T-helper 2 cell (primary cell): ENCODE data around the gene ZMAT5.

Experiments
- DNase-seq, 5 experiments: peaks; one replicate each; pipeline versions ENCODE4 v3.0.0 to v3.0.0-alpha.2; 2012 to 2022
- total RNA-seq, 2 donors: gene quantifications; one replicate each; lab custom pipeline; 2026; lab: John Stamatoyannopoulos, UW

The ZMAT5 gene, protein sequence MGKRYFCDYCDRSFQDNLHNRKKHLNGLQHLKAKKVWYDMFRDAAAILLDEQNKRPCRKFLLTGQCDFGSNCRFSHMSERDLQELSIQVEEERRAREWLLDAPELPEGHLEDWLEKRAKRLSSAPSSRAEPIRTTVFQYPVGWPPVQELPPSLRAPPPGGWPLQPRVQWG
- 3.7 to 11.2 reads per million in 2 donors for total RNA-seq

DNA sequence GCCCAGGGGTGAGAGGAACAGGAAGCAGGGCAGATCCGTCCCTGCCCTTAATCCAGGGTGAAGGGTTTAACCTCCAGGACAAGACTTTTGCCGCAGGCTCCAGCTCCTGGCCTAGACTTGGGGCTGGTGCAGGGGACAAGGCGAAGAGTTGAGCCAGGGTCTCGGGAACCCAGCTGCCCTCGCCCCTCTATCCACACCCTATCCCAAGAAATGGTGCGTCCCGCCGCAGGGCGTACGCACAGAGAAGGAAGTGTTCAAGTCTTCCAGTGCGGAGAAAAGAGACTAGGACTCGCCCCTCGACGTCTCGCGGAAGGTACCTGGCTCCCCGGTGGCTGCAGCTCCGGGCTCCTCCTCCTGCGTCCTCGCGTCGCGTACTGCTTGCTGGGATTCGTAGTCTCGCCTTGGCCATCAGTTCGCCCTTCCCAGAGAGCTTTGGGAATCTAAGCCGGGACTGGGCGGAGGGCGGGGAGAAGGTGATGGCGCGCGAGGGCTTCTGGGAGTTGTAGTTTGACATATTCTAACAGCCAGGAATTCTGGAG is at the start of gene ZMAT5:
Gene ZMAT5, minus strand, starts transcription at position 376 of the 539 bp plus-strand sequence. CDS start 18,463 bp downstream, outside the sequence.
- peak; percentile 73 to 98 (median 89) for DNase-seq

DNA sequence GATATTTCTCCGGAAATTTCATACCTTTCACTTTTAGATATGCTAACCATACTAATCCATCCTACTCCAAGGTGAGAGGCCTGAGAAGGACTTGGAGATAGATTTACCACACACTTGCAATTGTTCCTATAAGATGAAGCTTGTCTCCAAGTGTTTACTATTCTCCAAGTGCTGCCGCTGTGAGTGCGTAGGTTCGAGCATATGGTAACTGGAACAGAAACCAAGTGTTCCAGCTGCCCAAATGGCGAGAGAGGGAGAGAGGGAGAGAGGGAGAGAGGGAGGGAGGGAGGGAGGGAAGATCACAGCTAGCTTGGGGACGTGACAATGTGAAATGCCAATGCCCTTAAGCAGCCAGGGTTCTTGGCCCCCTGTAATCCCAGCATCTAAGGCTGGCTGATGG is 49.7 kb upstream of the ZMAT5 start:
- no peak for DNase-seq

DNA sequence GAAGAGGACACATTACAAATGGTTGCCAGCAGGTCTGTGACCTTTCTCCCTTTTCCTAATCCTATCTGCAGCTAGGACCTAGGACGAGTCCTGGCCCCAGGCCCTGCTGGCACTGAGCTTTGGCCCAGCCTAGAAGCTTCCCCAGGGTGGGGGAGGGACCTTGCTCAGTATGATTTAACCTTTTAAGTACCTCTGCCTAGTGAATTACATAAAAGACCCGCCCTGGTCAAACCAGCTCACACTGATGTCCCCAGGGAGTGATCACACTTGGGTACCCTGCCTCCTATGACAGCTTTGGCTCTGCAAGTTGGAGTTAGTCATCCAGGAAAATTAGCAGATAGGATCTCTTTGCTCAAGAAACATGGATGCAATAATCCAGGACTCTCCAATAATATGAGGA is 49.3 kb upstream of the ZMAT5 start:
- DNase-seq: no peak

DNA sequence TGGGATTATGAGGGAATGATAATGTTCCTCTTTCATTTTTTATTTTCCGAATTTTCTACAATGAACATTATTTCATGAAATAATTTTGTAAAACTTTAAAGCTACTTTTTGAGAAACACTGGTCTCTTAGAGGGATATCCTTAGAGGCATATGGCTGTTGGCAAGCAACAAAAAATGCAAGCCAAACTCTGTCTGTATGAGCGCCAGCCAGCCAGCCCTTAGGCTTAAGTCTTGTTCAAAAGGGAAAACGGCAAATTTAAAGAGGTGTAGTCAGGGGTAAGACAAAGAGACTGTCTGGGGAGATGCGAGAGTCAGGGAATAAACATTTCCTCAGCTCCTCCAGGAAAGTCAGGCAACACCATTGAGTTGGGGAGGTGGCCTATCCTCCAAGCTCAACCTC is 48.8 kb upstream of the ZMAT5 start:
- DNase-seq: no peak

DNA sequence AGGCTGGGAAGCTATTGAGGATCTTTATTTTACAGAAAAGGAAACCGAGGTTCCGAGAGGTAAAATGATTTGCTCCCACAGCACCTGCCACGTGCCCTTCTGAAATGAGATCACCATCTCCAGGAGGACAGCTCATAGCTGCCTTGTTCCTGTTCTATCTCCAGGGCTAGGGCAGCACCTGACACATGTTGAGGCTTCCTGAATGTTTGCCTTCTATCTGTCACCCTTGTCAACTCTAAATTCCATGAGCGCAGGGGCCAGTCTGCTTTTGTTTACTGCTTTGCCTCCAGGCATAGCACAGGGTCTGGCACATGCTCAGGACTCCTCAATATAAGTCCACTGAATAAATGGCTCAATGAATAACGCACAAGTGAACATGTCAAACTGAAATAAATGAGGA is 47.2 kb upstream of the ZMAT5 start:
- DNase-seq: no peak

DNA sequence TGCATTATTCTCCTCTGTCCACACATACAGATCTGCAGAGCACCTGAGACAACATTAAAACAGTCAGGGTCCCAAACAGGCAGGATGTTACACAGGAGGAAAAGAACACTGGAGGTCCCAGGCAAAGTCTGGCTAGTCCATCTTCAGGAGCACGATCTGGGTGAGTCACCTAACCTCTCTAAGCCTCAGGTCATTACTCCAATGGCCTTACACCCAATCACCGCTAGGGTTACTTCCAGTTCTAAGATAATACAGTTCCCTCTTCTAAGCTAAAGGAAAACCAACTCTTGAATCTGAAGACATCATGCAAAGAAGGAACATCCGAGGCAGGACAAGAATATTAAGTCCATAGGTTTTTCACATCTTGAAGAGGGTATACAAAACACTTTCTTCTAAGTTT is 46.8 kb upstream of the ZMAT5 start:
- DNase-seq: no peak

DNA sequence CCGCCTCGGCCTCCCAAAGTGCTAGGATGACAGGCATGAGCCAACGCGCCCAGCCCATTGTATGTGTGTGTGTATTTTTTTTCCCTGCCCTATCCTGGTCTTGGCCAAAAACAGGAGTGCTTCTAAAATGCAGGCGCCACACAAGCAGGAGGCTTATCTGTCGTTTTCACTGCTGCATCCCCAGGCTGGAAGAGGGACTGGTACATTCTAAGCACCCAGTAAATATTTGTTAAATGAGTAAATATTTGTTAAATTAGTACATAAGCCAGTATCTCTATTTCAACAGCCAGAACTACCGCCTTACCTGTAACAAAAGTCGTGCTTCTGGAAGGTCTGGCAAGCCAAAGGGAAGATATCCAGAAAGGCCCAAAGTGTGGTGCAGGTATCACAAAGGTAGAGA is 46.3 kb upstream of the ZMAT5 start:
- no peak for DNase-seq

DNA sequence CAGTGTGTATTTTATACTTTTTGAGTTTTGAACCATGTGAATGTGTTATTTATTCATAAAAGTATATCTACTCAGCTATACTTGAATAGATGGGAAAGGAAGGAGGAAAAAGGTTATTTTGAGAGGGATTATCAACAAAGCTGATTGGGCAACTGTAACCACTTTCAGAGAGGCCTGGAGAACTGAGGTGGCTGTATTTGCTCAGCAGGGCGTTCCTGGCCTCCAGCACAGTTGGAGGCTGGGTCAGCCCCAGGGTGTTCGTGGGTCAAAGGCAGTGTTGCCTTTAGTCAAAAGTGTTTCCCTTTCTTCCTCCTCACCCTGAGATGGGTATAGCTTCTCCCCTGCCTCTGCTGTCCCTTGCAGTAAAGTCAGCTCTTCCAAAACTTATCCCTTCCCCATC is 44.6 kb upstream of the ZMAT5 start:
- no peak for DNase-seq

DNA sequence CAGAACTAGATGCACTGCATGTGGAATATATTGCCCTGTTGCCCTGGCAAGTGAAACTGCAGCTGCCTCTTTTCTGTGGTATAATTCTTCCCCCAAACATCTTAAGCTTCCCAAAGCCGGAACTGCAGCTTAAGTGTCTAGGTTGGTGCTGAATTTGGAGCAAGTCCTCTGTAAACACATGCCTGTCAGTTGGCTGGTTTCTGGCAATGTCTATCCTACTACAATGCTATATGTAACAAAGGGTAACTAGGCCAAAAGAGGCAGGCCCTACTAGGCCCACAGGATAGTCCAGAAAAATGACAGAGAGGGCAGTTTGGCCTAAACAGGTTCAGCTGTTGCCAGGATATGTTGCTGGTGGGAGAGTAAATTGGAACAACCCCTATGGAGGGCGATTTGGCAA is 43.4 kb upstream of the ZMAT5 start:
- no peak for DNase-seq

DNA sequence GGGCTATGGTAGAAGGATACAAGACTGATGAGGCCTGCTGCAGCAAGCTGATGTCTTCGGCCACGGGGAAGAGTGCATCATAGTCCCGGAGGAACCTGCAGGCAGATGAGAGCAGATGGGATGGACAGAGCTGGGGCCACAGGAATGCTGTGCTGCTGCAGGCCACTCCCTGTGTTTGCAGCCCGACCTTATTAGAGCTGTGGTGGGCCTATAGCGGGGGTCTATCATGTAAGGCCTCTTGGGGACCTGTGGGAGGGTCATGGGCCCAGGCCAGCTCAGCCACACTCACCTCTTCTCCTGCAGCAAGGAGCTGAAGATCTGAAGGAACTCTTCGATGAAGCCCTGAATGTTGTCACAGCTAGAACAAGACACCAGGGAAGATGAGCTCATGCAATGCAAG is 39.4 kb upstream of the ZMAT5 start:
- no peak for DNase-seq

DNA sequence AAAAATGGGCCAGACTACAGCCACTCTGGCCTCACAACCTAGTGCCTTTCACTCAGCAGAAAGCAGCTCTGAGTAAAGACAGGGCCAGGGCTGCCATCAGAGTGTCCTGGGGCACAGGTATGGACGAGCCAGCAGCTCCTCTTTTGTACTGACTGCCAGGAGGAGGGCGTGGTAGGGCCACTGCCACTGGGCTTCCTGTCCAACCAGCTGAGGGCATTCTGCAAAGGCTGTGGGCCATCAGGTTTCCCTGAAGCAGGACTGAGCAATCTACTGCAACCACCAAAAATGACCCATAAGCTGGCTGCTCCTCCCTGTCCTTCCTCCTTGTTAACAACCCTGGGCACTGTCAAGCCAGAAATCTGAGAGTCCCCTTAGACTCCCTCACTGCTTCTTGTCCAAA is 38.2 kb upstream of the ZMAT5 start:
- DNase-seq: no peak

DNA sequence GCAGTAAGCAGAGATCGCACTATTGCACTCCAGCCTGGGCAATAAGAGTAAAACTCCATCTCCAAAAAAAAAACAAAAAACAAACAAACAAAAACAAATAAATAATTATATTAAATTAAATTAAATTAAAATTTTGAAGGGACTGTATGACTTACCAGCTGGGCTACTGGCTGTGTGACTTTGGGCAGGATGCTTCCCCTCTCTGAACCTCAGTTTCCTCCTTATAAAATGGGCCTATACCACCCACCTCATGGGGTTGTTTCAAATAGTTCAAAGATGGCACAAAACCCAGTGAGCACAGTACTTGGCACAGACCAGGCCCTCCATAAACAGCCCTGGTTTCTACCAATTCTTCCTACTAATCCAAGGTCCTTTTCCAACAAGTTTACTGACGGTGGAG is 36.4 kb upstream of the ZMAT5 start:
- DNase-seq: no peak

DNA sequence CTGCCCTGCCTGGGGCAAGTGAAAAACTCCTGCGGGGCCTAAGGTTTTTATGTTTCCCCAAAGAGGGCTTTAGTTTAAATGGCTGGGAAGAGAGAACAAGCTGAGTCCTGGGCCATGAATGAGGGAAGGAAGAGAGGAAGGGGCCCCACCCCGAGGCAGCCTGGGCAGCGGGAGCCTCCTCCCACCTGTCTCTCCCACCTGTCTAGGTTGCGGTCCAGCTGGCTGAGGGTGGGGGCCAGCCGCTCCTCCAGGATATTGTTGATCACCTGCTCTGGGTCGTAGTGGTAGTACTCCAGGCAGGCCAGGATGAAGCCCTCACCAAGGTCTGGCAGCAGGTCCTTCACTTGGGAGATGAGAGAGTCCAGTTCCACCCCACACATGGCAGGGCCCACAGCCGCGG is 35.0 kb upstream of the ZMAT5 start:
- no peak for DNase-seq

DNA sequence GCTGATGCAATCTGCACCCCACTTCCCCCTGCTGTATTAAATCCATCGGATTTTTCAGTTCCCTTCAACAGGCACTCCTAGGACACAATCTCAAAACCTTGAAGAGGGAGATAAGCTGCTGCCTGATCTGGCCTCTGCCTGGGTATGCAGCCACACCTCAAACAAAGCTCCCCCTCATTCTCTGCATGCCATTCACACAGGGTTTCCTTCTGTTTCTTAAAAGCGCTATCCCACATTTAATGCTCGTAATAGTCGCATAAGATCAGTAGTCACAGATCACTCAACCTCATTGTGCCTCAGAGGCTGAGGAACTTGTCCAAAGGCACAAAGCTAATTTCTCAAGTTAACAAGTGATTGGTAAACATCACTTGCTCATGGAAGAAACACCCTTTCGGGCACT is 34.3 kb upstream of the ZMAT5 start:
- DNase-seq: no peak

DNA sequence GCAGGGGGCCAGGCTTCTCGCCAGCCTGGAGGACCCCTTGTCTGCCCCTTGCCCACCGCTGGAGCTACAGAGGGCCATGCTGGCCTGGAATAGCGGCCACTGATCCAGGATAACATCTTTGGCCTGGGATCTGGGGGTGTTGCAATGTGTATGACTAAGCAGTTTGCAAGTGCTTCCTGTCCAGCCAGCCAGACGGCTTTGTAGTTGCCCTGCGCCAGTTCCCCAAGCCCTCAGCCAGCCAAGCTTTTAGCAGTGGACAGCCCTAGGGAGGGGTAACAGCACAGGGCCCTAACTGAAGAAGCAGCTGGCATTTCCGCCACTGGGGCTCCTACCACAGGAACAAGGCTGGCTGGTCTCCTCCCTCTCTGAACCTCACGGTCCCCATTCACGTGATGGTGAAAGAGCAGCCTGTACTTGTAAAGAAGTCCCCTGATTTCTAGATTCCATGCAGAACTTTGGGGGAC is 32.4 kb upstream of the ZMAT5 start:
- DNase-seq: no peak

DNA sequence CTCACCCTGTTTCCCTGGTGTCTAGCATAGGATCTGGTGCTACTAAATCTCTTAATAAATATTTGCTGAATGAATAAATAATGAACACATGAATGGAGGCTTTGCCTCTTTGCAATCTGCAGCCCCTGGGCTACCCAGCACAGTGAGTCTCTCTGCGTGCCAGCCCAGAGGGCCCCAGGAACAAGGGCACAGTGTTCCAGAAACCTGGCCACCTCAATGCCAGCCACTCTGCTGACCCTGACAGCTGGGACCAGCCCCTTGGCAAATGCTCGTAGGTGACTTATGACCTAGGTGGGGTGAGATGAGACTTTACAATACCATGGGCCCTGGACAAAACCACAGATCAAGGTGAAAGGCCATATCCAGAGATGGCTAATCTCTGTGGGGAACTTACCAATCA is 32.0 kb upstream of the ZMAT5 start:
- DNase-seq: no peak

DNA sequence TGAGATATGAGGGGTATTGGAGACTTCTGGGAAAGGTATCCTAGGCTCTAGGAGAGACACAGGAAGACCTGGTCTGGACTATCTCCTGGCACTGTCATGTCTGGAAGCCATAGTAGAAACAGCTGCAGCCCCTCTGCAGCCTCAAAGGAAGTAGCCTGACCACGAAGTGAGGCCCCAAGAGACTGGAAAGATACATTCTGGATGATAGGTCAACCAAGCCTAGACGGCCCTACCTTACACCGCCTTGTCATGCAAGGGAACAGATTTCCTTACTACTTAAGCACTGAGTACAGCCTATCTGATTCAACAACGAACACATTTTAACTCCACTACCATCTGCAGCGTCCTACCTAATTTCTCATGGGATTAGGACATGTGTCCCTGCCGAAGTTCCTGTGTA is 31.5 kb upstream of the ZMAT5 start:
- no peak for DNase-seq

DNA sequence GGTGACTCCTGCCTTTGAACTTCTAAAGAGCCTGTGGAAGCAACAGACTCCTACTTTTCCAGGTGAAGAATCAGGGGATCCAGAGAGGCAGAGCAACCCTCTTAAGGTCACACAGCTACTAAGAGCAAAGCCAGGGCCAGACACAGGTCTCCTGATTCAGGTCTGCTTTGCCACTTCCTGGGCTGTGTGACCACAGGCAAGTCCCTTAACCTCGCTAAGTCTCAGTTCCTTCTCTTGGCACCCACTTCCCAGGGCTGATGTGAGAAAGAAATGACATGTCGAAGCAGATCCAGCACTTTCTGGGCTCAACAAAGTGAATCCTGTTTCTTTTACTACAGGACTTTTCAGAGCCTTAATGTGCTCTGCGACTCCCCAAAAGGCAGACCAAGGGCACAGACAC is 30.5 kb upstream of the ZMAT5 start:
- peak in 1 of 5 experiments; percentile 52 for DNase-seq

DNA sequence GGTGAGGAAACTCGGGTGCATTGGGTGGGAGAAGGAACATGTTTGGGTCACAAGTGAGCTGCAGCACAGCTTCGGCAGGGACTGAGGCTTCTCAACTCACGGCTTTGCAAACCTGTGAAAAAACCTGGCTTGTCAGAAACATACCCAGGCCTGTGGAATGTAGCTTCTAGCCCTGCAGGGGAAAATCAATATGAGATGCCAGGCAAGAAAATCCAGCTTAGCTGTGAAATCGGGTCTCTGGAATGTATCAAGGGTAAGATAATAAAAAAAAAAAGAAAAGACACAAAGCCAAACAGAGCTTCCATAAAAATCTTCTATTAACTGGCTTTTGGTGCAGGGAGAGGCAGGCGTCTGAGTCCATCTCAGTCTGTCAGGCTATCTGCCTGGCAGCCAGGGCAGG is 28.9 kb upstream of the ZMAT5 start:
- no peak for DNase-seq

DNA sequence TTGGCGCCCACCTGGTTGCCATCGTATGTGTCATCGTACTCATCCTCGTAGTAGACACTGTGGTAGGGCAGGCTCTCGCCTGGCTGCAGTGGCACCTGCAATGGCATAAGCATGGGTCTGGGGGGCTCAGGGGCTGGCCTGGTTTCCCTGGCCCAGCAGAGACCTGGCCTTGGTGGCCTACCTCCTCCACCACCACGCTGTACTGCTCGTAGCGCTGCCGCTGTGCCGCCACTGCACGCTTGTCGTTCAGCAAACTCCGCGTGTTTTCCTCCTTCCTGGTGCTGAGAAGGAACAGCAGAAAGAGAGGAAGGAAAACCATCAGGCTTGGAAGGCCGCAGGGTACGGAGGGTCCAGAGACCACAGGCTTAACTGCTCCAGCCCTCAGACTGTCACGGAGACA is 26.6 kb upstream of the ZMAT5 start:
- DNase-seq: no peak

DNA sequence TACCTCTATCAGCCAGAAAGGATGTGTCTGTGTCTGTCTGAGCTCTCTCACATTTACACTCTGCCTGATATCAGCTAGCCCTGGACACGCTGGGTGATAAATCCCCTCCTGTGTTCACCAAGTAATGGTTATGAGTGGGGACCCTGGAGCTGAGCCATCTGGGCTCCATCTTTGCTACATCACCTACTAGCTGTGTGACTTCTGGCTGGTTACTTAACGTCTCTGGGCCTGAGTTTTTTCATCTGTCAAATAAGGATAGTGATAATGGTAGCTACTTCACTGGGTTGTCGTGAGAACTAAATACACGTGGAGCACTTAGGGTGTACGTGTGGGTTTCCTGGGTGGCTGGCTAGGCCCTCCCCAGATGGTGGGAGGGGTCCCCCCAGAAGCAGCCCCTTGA is 23.3 kb upstream of the ZMAT5 start:
- DNase-seq: no peak

DNA sequence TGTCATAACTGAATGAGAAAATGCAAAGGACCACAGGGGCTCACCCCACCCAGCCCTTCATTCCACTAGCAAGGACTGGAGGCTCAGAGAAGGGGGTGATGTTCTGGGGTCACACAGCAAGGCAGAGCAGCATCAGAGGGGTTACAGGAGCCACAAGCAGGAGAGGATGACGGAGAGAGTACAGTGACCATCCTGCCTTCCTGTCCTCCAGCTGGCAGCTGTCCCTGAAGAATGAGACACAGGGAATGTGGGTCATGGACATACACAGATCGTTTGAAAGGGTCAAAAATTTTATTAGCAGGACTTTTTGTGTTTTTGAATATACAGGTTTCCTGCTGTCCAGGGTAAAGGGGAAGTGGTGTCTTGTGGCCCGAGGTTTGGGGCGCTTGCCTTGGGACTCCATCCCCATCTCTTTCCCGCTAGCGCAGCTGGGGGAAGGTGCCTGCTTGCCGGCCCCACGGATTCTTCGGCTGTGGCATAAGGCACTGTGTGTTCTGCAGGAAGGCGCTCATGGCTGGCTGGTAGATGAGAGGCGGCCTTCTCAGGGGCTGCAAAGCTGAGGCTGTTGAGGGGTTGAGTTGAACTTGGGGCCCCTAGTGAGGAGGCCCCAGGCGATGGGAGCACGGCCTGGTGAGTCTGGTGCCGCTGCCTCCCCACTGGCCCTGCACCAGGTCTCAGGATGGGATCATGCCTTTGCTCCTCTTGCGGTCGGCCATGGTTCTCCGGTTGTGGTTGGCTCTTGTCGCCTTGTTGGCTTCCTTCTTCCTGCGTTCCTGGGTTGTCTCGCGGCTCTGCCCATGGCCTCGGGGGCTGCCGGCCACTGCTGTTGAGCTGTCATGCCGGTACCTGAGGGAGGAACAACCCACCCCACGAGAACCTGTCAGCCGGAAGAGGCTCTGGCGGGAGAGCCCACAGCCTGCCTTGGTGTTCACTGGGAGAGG is 21.8 kb upstream of the ZMAT5 start:
- DNase-seq: no peak

DNA sequence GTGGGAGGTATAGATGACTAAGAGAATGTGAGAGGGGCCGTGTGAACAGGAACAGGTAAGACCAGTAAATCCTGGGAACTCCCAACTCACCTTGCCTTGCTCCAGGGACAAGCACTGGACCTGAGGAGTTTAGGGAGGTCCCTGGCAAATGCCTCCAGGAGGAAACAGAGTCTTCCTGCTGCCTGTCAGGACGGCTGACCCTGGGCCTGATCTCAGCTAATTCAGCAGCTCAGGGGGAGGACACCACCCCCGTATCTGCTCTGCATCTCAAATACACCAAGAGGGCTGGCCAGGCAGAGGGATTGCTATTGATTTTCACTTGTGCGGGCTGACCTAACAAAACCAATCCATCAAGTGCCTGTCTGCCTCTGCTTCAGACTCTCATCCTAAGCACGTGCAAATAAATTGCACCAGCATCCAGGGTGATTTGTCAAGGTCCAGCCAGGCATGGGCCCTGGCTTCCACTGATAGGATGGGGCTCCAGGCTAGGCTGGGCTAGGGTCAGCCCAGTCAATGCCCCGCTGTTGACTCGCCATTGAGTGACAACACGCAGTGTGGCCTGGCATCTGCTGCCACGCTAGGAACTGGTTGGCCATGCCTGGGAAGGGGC is 20.7 kb upstream of the ZMAT5 start:
- no peak for DNase-seq

DNA sequence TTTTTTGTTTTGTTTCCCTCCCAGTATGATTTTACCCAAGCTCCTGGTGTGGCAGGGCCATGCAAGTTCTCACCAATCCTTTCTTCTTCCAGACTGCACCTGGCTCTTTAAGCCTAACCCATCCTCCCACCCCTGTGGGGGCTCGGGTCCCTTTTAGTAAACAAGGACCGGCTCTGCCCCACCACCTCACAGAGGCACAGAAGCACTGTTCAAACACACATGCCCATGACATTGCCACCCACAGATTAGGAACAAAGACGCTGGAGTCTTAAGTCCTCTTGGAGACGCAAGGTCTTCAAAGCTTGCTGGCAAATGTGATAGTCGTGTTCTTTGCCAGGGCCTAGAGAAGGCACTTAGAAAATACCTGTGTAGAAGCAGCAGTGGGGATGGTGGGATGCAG is 19.2 kb upstream of the ZMAT5 start:
- DNase-seq: no peak
